ENCODE measurements around the gene C1orf105. TPM values are rescaled to one million over a fixed set of nuclear protein-coding genes. Genes with fewer than 3 reads are reported as not detected.

The C1orf105 gene
- total and polyA plus RNA-seq, 10 donors, result not detected

- Histone ChIP-seq H3K4me1 (no peaks in the 10 kb centered on the region), H3K9me3 (no peaks in the 10 kb centered on the region), H3K4me3 (no peak overlapping the region), H3K36me3 (no peaks in the 10 kb centered on the region), H3K27ac (no peak overlapping the region), H3K27me3 (replicated peaks in 1 of 7) (no peaks in the 10 kb centered on the region)
- TF ChIP-seq POLR2AphosphoS5 (IDR thresholded peaks at IDR 0.05) (no peak), CTCF (IDR thresholded peaks at IDR 0.05 in 8 of 11, conservative IDR thresholded peaks at IDR 0.05 in 3 of 11) (no peak), POLR2A (IDR thresholded peaks at IDR 0.05) (no peak)
- intact Hi-C loops (cut with DNase I; ENCODE audit: low total_unique reads), result no loop called here
- no peak for DNase-seq
- 91 to 100% (median 98%) methylated on average over 1 of the region's 1 CpG for WGBS, 5 donors
These were observed 10.5 kb upstream of the C1orf105 start for GRCh38 chr1:172410027-172410426.

GRCh38 chr1:172411791-172412338 is 8.6 kb upstream of the C1orf105 start:
- 75 to 94% (median 85%) methylated on average over 2 of the region's 2 CpGs for WGBS, 5 donors

GRCh38 chr1:172414331-172414730 is 6.2 kb upstream of the C1orf105 start:
- DNase-seq, result no peak
- no peaks in the 10 kb centered on the region for H3K27me3 ChIP-seq (replicated peaks in 1 of 7)
- no peak for TF ChIP-seq CTCF (IDR thresholded peaks at IDR 0.05 in 8 of 11, conservative IDR thresholded peaks at IDR 0.05 in 3 of 11)
- no peak for TF ChIP-seq POLR2AphosphoS5 (IDR thresholded peaks at IDR 0.05)
- TF ChIP-seq POLR2A (IDR thresholded peaks at IDR 0.05), result no peak
- no peaks in the 10 kb centered on the region for H3K9me3 ChIP-seq
- intact Hi-C loops (cut with DNase I; ENCODE audit: low total_unique reads), result no loop called here
- H3K27ac ChIP-seq, result no peak overlapping the region
- H3K4me1 ChIP-seq, result no peaks in the 10 kb centered on the region
- H3K36me3 ChIP-seq, result no peaks in the 10 kb centered on the region
- no peak overlapping the region for H3K4me3 ChIP-seq

More at GRCh38 chr1:172411791-172412338, 8.6 kb upstream of the C1orf105 start:
- Histone ChIP-seq H3K4me3 (no peak overlapping the region), H3K36me3 (no peaks in the 10 kb centered on the region), H3K27me3 (replicated peaks in 1 of 7) (no peaks in the 10 kb centered on the region), H3K4me1 (no peaks in the 10 kb centered on the region), H3K9me3 (no peaks in the 10 kb centered on the region), H3K27ac (no peak overlapping the region)
- TF ChIP-seq POLR2AphosphoS5 (IDR thresholded peaks at IDR 0.05) (no peak), CTCF (IDR thresholded peaks at IDR 0.05 in 8 of 11, conservative IDR thresholded peaks at IDR 0.05 in 3 of 11) (no peak), POLR2A (IDR thresholded peaks at IDR 0.05) (no peak)
- intact Hi-C loops (cut with DNase I; ENCODE audit: low total_unique reads), result no loop called here
- no peak for DNase-seq

GRCh38 chr1:172416496-172417035 is 3.9 kb upstream of the C1orf105 start:
- WGBS, 5 donors, result 79 to 85% (median 81%) methylated on average over 4 of the region's 4 CpGs
- no peak overlapping the region for H3K4me3 ChIP-seq

More at GRCh38 chr1:172416496-172417035, 3.9 kb upstream of the C1orf105 start:
- no peaks in the 10 kb centered on the region for H3K27me3 ChIP-seq (replicated peaks in 1 of 7)
- H3K4me1 ChIP-seq, result no peaks in the 10 kb centered on the region
- DNase-seq, result no peak
- no peaks in the 10 kb centered on the region for H3K9me3 ChIP-seq
- intact Hi-C loops (cut with DNase I; ENCODE audit: low total_unique reads), result no loop called here
- TF ChIP-seq POLR2AphosphoS5 (IDR thresholded peaks at IDR 0.05) (no peak), CTCF (IDR thresholded peaks at IDR 0.05 in 8 of 11, conservative IDR thresholded peaks at IDR 0.05 in 3 of 11) (no peak), POLR2A (IDR thresholded peaks at IDR 0.05) (no peak)
- no peak overlapping the region for H3K27ac ChIP-seq
- no peaks in the 10 kb centered on the region for H3K36me3 ChIP-seq

All from spleen (tissue), 11 donors.